ENCODE results near the gene LAMB1. TPM values are rescaled to one million over a fixed set of nuclear protein-coding genes. Genes with fewer than 3 reads are reported as not detected.
"Not testable (repeated sequence)": the region's sequence is repeated elsewhere in the genome, so short reads cannot be mapped to it uniquely, and the experiment has no call there.

Gene LAMB1
- total RNA-seq, 2 donors from 2014 or later: 91.6 to 130 TPM

GRCh38 chr7:107898997-107899594 lies 103.9 kb downstream of the LAMB1 start:
- H3K27ac ChIP-seq: peak overlapping the region in 1 of 4 donors; percentile 27
- no peak for DNase-seq
- WGBS, 2 donors: 25 to 33% methylated on average over 2 of the region's 2 CpGs
- H3K36me3 ChIP-seq (replicated peaks in 1 of 2; ENCODE audit: insufficient read depth in 1 of 2, low read depth in 2 of 2): peaks cover 0 to 9% of the 10 kb centered on the region in 2 donors
- H3K4me3 ChIP-seq: no peak overlapping the region
- peaks cover 48% of the 10 kb centered on the region for H3K4me1 ChIP-seq
- no peak for ATAC-seq
- no peaks in the 10 kb centered on the region for H3K27me3 ChIP-seq
- intact Hi-C loops (cut with DNase I): no loop called here
- TF ChIP-seq CTCF (IDR thresholded peaks at IDR 0.05): no peak
- H3K9me3 ChIP-seq: no peaks in the 10 kb centered on the region

GRCh38 chr7:107892367-107892741 lies 110.6 kb downstream of the LAMB1 start:
- peaks cover 30% of the 10 kb centered on the region for H3K4me1 ChIP-seq
- ATAC-seq; DNase-seq; H3K36me3 ChIP-seq (replicated peaks in 1 of 2; ENCODE audit: insufficient read depth in 1 of 2, low read depth in 2 of 2); intact Hi-C loops (cut with DNase I); H3K4me3 ChIP-seq; H3K27me3 ChIP-seq; H3K9me3 ChIP-seq: not testable (repeated sequence)
- 79 to 80% methylated on average over 8 of the region's 8 CpGs for WGBS, 2 donors
- peak overlapping the region in 2 of 4 donors; percentile 90 to 97 for H3K27ac ChIP-seq

GRCh38 chr7:107891636-107892366 lies 111.2 kb downstream of the LAMB1 start:
- peaks cover 26% of the 10 kb centered on the region for H3K4me1 ChIP-seq
- H3K9me3 ChIP-seq: no peaks in the 10 kb centered on the region
- no peaks in the 10 kb centered on the region for H3K27me3 ChIP-seq
- H3K36me3 ChIP-seq (replicated peaks in 1 of 2; ENCODE audit: insufficient read depth in 1 of 2, low read depth in 2 of 2): no peaks in the 10 kb centered on the region
- TF ChIP-seq CTCF (IDR thresholded peaks at IDR 0.05) (no peak), POLR2A (IDR thresholded peaks at IDR 0.05) (no peak)
- H3K4me3 ChIP-seq: peak overlapping the region; percentile 37 to 68
- peak; percentile 6 for ATAC-seq
- 18 to 23% methylated on average over 9 of the region's 9 CpGs for WGBS, 2 donors
- no peak for DNase-seq
- intact Hi-C loops (cut with DNase I): no loop called here
- peak overlapping the region; percentile 90 to 97 (median 96) for H3K27ac ChIP-seq

DNA sequence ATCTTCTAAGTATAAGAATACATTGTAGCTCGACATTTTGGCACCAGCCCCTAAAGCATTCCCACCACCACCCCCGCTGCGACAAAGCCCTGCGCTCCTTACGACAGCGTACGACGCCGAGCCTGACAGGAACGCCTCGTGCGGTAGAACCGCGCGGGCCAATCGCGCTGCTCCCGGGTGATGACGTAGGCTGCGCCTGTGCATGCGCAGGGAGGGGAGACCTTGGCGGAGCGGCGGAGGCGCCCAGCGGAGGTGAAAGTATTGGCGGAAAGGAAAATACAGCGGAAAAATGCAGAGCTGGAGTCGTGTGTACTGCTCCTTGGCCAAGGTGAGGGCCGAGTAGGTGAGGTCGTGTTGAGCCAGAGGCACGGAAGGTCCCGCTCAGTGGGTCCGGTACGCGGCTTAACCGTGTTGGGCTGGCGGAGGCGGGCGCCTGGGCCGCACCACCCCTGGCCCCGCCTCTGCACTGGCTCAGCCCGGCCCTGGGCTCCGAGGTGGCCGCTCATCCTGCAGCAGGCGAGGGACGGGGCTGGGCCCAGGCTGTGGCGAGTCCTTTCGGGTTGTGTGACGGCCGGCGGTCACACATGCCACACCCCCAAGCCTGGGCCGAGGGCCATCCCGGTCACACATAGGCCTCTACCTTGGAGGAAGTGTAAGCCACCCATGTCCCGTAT lies 111.9 kb downstream of the LAMB1 start, which contains the start of gene DLD:
TSS of gene DLD (plus strand) at position 222 of the 674 bp plus-strand sequence. CDS start at position 290, 68 bp downstream.
- Histone ChIP-seq H3K36me3 (replicated peaks in 1 of 2; ENCODE audit: insufficient read depth in 1 of 2, low read depth in 2 of 2) (no peaks in the 10 kb centered on the region), H3K4me1 (peaks cover 25% of the 10 kb centered on the region), H3K27ac (peak within 1 kb of the TSS; percentile 90 to 97 (median 96)), H3K27me3 (no peaks in the 10 kb centered on the region), H3K4me3 (peak within 1 kb of the TSS; percentile 37 to 68), H3K9me3 (no peaks in the 10 kb centered on the region)
- intact Hi-C loops (cut with DNase I): no loop called here
- peak in 2 of 7 experiments; percentile 25 to 27 for TF ChIP-seq CTCF (IDR thresholded peaks at IDR 0.05)
- TF ChIP-seq POLR2A (IDR thresholded peaks at IDR 0.05): peak; percentile 73 to 96 (median 91)
- WGBS, 2 donors: 0 to 1% methylated on average over 37 to 55 of the region's 55 CpGs
- DNase-seq (peak; percentile 93 to 95 (median 94)), ATAC-seq (peak; percentile 99)

DNA sequence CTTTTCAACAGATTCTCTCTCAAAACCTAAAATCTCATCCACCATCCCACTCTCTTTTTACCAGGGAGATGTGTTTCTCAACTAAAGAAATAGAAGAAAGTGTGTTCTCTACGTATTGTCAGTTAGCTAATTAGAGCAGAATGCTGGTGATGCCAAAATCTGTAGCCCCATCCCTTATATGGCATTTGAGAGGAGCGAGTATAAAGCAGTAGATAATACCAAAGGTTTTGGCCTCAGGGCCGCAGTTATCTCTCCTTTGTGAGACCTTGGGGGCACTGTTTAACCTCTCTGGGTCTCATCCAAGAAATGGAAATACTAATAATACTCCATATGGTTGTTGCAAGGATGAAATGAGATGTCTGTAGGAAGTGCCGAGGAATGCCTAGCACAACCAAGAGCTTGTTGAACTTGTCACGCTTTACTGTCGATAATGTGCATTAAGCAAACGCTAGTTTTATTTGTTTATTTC lies 112.4 kb downstream of the LAMB1 start:
- Histone ChIP-seq H3K36me3 (replicated peaks in 1 of 2; ENCODE audit: insufficient read depth in 1 of 2, low read depth in 2 of 2) (no peaks in the 10 kb centered on the region), H3K9me3 (no peaks in the 10 kb centered on the region), H3K4me1 (peaks cover 25% of the 10 kb centered on the region), H3K27ac (peak overlapping the region; percentile 90 to 97 (median 96)), H3K27me3 (no peaks in the 10 kb centered on the region), H3K4me3 (peak overlapping the region; percentile 37 to 68)
- intact Hi-C loops (cut with DNase I): no loop called here
- peak; percentile 5 for ATAC-seq
- DNase-seq: peak in 1 of 4 donors; percentile 9
- TF ChIP-seq POLR2A (IDR thresholded peaks at IDR 0.05) (no peak), CTCF (IDR thresholded peaks at IDR 0.05) (no peak)
- WGBS, 2 donors: 1 to 5% methylated on average over 7 of the region's 7 CpGs

Measured in body of pancreas (tissue), 4 donors.